Liver (tissue), 9 donors: ENCODE results near the gene DNAH1. TPM values are rescaled to one million over a fixed set of nuclear protein-coding genes. Genes with fewer than 3 reads are reported as not detected.

Source experiments
- DNase-seq: peaks from one replicate; pipeline ENCODE4 v3.0.0-alpha.2; 2017; ENCODE audit warnings: low spot score
- H3K27ac ChIP-seq, 2 donors: one replicate each; pipeline ENCODE4 v1.7.0; 2013; ENCODE audit warnings: inconsistent platforms in 2 of 2, low read length in 2 of 2, control low read depth in 1 of 2, low read depth in 1 of 2, mild to moderate bottlenecking in 1 of 2
- H3K27me3 ChIP-seq, 4 donors: one replicate each; pipeline versions ENCODE4 v1.6.1 to v1.7.0; 2013; ENCODE audit warnings: low read length in 3 of 4, inconsistent platforms in 1 of 4, mild to moderate bottlenecking in 1 of 4, moderate library complexity in 1 of 4; ENCODE audit not compliant: control insufficient read depth in 4 of 4, insufficient read depth in 4 of 4
- H3K36me3 ChIP-seq, 4 donors: one replicate each; pipeline versions ENCODE4 v1.6.1 to v1.7.0; 2013; ENCODE audit warnings: low read length in 3 of 4, mild to moderate bottlenecking in 3 of 4, low read depth in 1 of 4, moderate library complexity in 1 of 4; ENCODE audit not compliant: control insufficient read depth in 4 of 4, insufficient read depth in 3 of 4
- H3K4me1 ChIP-seq, 4 donors: one replicate each; pipeline versions ENCODE4 v1.6.1 to v1.7.0; 2013; ENCODE audit warnings: low read length in 3 of 4, mild to moderate bottlenecking in 3 of 4, moderate library complexity in 1 of 4; ENCODE audit not compliant: control insufficient read depth in 4 of 4, insufficient read depth in 4 of 4
- H3K4me3 ChIP-seq, 3 donors: one replicate each; pipeline versions ENCODE4 v1.6.1 to v1.7.0; 2013; ENCODE audit warnings: low read length in 3 of 3, control low read depth in 1 of 3, low read depth in 1 of 3, mild to moderate bottlenecking in 1 of 3
- H3K9ac ChIP-seq, 2 donors: one replicate each; pipeline ENCODE4 v1.7.0; 2013; ENCODE audit warnings: low read length in 2 of 2, mild to moderate bottlenecking in 2 of 2, moderate library complexity in 2 of 2, control low read depth in 1 of 2, low read depth in 1 of 2
- H3K9me3 ChIP-seq, 4 donors: one replicate each; pipeline versions ENCODE4 v1.6.1 to v1.7.0; 2013; ENCODE audit warnings: low read length in 3 of 4; ENCODE audit not compliant: control insufficient read depth in 4 of 4
- EGR1 ChIP-seq, 2 donors: IDR thresholded peaks; 2 replicates each; pipeline ENCODE4 v1.6.1; 2016 to 2018; ENCODE audit warnings: antibody characterized with exemption in 2 of 2, low read depth in 2 of 2
- FOXA1 ChIP-seq: IDR thresholded peaks from 2 replicates; pipeline ENCODE4 v1.6.1; 2016; ENCODE audit warnings: antibody characterized with exemption
- FOXA2 ChIP-seq: IDR thresholded peaks from 2 replicates; pipeline ENCODE4 v1.6.1; 2016; ENCODE audit warnings: antibody characterized with exemption
- GABPA ChIP-seq, 2 donors: IDR thresholded peaks in 1 of 2; conservative IDR thresholded peaks in 1 of 2; 2 replicates each; pipeline ENCODE4 v1.6.1; 2016; ENCODE audit warnings: antibody characterized with exemption in 2 of 2, mild to moderate bottlenecking in 1 of 2, moderate library complexity in 1 of 2
- HNF4A ChIP-seq, 2 donors: conservative IDR thresholded peaks; 2 replicates each; pipeline ENCODE4 v1.6.1; 2016; ENCODE audit warnings: antibody characterized with exemption in 2 of 2, mild to moderate bottlenecking in 2 of 2
- HNF4G ChIP-seq: IDR thresholded peaks from 2 replicates; pipeline ENCODE4 v1.6.1; 2016; ENCODE audit warnings: antibody characterized with exemption
- JUND ChIP-seq, 2 donors: IDR thresholded peaks; 2 replicates each; pipeline ENCODE4 v1.6.1; 2016; ENCODE audit warnings: antibody characterized with exemption in 2 of 2
- NR2F2 ChIP-seq: IDR thresholded peaks from 2 replicates; pipeline ENCODE4 v1.6.1; 2016; ENCODE audit warnings: antibody characterized with exemption
- RAD21 ChIP-seq, 2 donors: IDR thresholded peaks; 2 replicates each; pipeline ENCODE4 v1.6.1; 2016; ENCODE audit warnings: antibody characterized with exemption in 2 of 2, mild to moderate bottlenecking in 2 of 2
- RXRA ChIP-seq, 2 donors: IDR thresholded peaks; 2 replicates each; pipeline ENCODE4 v1.6.1; 2017 to 2018; ENCODE audit warnings: antibody characterized with exemption in 2 of 2, mild to moderate bottlenecking in 1 of 2
- SP1 ChIP-seq: IDR thresholded peaks from 2 replicates; pipeline ENCODE4 v1.6.1; 2018; ENCODE audit warnings: antibody characterized with exemption, mild to moderate bottlenecking
- TAF1 ChIP-seq: conservative IDR thresholded peaks from 2 replicates; pipeline ENCODE4 v1.6.1; 2016; ENCODE audit warnings: antibody characterized with exemption, mild to moderate bottlenecking
- YY1 ChIP-seq: IDR thresholded peaks from 2 replicates; pipeline ENCODE4 v1.6.1; 2016; ENCODE audit warnings: antibody characterized with exemption, mild to moderate bottlenecking
- WGBS: extraction: QIAGEN DNeasy Blood & Tissue Kit; methylation state at CpG from one replicate; pipeline ENCODE4 v1.1.7; 2013; 5-methylcytosine and 5-hydroxymethylcytosine counted together
- polyA plus RNA-seq, 2 donors: library from polyadenylated mRNA; stranded (reverse) in 1 of 2; unstranded in 1 of 2; fragments of 200-250 nt in 1 of 2; fragments of >200 nt in 1 of 2; fragmentation: Nextera tagmentation in 1 of 2; extraction: Ambion mirVana in 1 of 2; gene quantifications; one replicate each; pipeline versions ENCODE4 v1.2.1 to v1.2.3, GENCODE V29; 2013 to 2015
- total RNA-seq, 2 donors: library from RNA; depleted of rRNA; stranded (reverse); fragments of >200 nt; gene quantifications; one replicate each; pipeline ENCODE4 v1.2.3, GENCODE V29; 2014
- TF ChIP-seq, protein P1 (sequence below): IDR thresholded peaks from 2 replicates; pipeline ENCODE4 v1.6.1; 2016; ENCODE audit warnings: antibody characterized with exemption
- TF ChIP-seq, protein P2 (sequence below): IDR thresholded peaks from 2 replicates; pipeline ENCODE4 v1.6.1; 2016; ENCODE audit warnings: antibody characterized with exemption, mild to moderate bottlenecking
- TF ChIP-seq, protein P3 (sequence below): fragments of 150-350 bp; IDR thresholded peaks from 2 replicates; pipeline ENCODE4 v1.5.1; 2017; ENCODE audit warnings: improper control_type of control experiment, low read depth, low read length; ENCODE audit not compliant: missing input control
- TF ChIP-seq, protein P4 (sequence below): IDR thresholded peaks from 2 replicates; pipeline ENCODE4 v1.6.1; 2016; ENCODE audit warnings: antibody characterized with exemption
- donor health status: healthy.
- donor health status: healthy.
- donor health status: healthy.
- donor health status: healthy.
- donor health status: healthy.

The DNAH1 gene
- total and polyA plus RNA-seq, 4 donors: 1.5 to 6.0 (median 2.5) TPM

DNA sequence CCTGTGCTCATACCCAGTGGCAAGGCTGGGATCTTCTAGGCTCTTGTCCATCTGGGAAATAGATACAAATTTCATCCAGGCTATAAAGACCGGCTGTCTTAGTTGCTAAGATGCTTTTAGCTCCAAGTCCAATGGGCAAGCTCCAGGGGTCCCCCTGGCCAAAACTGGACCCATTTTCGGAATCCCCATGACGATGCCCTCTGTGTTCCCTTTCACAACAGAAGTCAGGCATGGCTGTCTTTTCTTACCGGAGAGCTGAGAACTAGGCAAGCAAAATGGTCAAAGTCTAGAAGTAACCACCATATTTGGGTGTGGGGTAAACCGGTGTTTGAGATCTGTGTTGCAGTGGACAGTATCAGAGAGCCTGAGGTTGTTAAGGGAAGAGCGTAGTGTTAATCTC is 27.4 kb upstream of the DNAH1 start:
- peak overlapping the region in 1 of 2 donors; percentile 8 for H3K9ac ChIP-seq
- no peaks in the 10 kb centered on the region for H3K9me3 ChIP-seq
- peaks cover 3 to 6% (median 5%) of the 10 kb centered on the region in 4 donors for H3K36me3 ChIP-seq
- no peak for DNase-seq
- no peaks in the 10 kb centered on the region for H3K27me3 ChIP-seq
- peaks cover 17 to 76% (median 56%) of the 10 kb centered on the region in 4 donors for H3K4me1 ChIP-seq
- H3K4me3 ChIP-seq: peak overlapping the region; percentile 66 to 92 (median 67)
- TF ChIP-seq RXRA (IDR thresholded peaks at IDR 0.05) (no peak), NR2F2 (no peak), HNF4G (no peak), EGR1 (IDR thresholded peaks at IDR 0.05; ENCODE audit: low read depth in 2 of 2) (no peak), FOXA2 (no peak), HNF4A (conservative IDR thresholded peaks at IDR 0.05) (no peak), FOXA1 (no peak), SP1 (no peak), RAD21 (IDR thresholded peaks at IDR 0.05) (no peak), TAF1 (no peak)
- TF ChIP-seq, protein P1, sequence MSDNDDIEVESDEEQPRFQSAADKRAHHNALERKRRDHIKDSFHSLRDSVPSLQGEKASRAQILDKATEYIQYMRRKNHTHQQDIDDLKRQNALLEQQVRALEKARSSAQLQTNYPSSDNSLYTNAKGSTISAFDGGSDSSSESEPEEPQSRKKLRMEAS: no peak
- TF ChIP-seq, protein P2, sequence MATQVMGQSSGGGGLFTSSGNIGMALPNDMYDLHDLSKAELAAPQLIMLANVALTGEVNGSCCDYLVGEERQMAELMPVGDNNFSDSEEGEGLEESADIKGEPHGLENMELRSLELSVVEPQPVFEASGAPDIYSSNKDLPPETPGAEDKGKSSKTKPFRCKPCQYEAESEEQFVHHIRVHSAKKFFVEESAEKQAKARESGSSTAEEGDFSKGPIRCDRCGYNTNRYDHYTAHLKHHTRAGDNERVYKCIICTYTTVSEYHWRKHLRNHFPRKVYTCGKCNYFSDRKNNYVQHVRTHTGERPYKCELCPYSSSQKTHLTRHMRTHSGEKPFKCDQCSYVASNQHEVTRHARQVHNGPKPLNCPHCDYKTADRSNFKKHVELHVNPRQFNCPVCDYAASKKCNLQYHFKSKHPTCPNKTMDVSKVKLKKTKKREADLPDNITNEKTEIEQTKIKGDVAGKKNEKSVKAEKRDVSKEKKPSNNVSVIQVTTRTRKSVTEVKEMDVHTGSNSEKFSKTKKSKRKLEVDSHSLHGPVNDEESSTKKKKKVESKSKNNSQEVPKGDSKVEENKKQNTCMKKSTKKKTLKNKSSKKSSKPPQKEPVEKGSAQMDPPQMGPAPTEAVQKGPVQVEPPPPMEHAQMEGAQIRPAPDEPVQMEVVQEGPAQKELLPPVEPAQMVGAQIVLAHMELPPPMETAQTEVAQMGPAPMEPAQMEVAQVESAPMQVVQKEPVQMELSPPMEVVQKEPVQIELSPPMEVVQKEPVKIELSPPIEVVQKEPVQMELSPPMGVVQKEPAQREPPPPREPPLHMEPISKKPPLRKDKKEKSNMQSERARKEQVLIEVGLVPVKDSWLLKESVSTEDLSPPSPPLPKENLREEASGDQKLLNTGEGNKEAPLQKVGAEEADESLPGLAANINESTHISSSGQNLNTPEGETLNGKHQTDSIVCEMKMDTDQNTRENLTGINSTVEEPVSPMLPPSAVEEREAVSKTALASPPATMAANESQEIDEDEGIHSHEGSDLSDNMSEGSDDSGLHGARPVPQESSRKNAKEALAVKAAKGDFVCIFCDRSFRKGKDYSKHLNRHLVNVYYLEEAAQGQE: no peak
- TF ChIP-seq, protein P3, sequence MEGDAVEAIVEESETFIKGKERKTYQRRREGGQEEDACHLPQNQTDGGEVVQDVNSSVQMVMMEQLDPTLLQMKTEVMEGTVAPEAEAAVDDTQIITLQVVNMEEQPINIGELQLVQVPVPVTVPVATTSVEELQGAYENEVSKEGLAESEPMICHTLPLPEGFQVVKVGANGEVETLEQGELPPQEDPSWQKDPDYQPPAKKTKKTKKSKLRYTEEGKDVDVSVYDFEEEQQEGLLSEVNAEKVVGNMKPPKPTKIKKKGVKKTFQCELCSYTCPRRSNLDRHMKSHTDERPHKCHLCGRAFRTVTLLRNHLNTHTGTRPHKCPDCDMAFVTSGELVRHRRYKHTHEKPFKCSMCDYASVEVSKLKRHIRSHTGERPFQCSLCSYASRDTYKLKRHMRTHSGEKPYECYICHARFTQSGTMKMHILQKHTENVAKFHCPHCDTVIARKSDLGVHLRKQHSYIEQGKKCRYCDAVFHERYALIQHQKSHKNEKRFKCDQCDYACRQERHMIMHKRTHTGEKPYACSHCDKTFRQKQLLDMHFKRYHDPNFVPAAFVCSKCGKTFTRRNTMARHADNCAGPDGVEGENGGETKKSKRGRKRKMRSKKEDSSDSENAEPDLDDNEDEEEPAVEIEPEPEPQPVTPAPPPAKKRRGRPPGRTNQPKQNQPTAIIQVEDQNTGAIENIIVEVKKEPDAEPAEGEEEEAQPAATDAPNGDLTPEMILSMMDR: no peak
- H3K27ac ChIP-seq: peak overlapping the region; percentile 98 to 100
- 71% methylated on average over 6 of the region's 6 CpGs for WGBS

DNA sequence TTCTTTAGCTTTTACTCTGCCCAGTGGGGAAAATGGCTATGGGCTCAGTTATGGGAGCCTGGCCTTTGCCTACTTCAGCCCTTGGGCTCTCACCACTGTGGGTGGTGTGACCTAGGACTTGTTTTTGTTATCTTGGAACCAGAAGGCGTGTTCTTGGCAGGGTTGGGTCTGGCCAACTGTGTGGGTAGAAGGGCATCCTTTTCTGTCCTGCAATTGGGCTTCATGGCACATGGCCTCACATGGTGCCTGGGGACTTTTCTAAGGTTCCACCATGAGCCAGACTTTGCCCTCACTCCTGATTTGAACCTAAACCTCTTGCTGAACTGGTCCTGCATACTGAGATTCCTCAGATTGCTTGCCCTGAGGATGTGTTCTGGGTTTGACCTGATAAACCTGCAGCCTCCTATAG is 26.8 kb upstream of the DNAH1 start:
- Histone ChIP-seq H3K36me3 (peaks cover 3 to 6% (median 5%) of the 10 kb centered on the region in 4 donors), H3K27ac (peak overlapping the region; percentile 98 to 100), H3K9me3 (no peaks in the 10 kb centered on the region), H3K9ac (peak overlapping the region in 1 of 2 donors; percentile 8), H3K27me3 (no peaks in the 10 kb centered on the region), H3K4me3 (no peak overlapping the region), H3K4me1 (peaks cover 17 to 78% (median 58%) of the 10 kb centered on the region in 4 donors)
- DNase-seq: no peak
- 27% methylated on average over 1 of the region's 1 CpG for WGBS
- TF ChIP-seq TAF1: peak; percentile 75
- no peak for TF ChIP-seq SP1
- TF ChIP-seq HNF4G: no peak
- TF ChIP-seq RAD21 (IDR thresholded peaks at IDR 0.05): no peak
- TF ChIP-seq, protein P3: no peak
- TF ChIP-seq, protein P1: no peak
- TF ChIP-seq, protein P2: peak; percentile 6
- no peak for TF ChIP-seq YY1
- no peak for TF ChIP-seq HNF4A (conservative IDR thresholded peaks at IDR 0.05)
- no peak for TF ChIP-seq RXRA (IDR thresholded peaks at IDR 0.05)
- TF ChIP-seq EGR1 (IDR thresholded peaks at IDR 0.05; ENCODE audit: low read depth in 2 of 2): peak in 1 of 2 donors; percentile 40
- TF ChIP-seq JUND (IDR thresholded peaks at IDR 0.05): no peak
- TF ChIP-seq, protein P4, sequence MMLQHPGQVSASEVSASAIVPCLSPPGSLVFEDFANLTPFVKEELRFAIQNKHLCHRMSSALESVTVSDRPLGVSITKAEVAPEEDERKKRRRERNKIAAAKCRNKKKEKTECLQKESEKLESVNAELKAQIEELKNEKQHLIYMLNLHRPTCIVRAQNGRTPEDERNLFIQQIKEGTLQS: no peak
- TF ChIP-seq GABPA (IDR thresholded peaks at IDR 0.05 in 1 of 2, conservative IDR thresholded peaks at IDR 0.05 in 1 of 2): no peak
- TF ChIP-seq NR2F2: no peak
